ENCODE results near the gene RUBCNL. TPM values are rescaled to one million over a fixed set of nuclear protein-coding genes. Genes with fewer than 3 reads are reported as not detected.

RUBCNL gene
- total and polyA plus RNA-seq, 7 donors = 1.4 to 26.9 (median 2.9) TPM

DNA sequence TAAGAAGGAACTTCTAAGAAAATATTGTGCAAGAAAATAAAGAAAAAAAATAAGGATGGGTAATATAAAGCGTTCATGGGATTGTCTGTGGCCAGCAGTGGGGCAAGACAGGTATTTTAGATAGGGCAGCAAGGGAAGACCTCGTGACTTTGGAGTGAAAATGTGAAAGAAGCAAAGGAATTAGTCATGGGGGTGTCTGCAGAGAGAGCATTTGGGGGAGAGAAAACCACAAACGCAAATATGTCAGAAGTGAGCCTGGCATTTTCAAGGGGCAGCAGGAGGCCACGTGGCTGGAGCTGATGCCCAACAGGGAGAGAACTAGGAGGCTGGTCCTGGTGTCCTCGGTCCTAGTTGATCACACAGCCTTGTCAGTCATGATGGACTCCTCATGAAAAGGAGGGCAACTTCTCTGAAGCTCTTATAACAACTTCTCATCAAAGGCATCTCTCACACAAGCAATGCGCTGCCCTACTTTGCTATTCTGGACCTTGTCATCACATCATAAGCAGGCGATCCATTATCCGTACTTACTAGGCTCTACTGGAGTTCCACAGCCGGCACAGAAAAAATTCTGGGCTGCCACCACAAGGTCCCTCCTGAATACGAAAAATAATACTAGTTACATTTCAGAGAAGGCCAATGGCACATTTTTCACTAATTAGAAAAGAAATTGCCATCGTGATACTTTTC is 31.0 kb downstream of the RUBCNL start:
- no peak for DNase-seq
- WGBS, 2 donors = 93 to 95% methylated on average over 11 of the region's 11 CpGs

DNA sequence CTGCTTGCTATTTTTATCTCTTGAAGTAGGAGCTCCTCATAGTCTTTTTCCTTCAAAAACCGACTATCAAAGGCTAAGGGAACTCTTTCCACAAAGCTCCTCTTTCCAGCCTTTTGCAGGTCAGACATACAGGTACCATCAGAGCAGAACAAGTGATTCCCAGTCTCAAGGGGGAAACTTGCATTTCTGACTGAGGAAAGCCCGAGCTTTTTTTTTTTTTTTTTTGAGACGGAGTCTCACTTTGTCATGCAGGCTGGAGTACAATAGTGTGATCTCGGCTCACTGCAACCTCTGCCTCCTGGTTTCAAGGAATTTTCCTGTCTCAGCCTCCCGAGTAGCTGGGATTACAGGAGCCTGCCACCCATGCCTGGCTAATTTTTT is 32.0 kb downstream of the RUBCNL start:
- no peak overlapping the region for H3K4me3 ChIP-seq
- TF ChIP-seq, protein P1, sequence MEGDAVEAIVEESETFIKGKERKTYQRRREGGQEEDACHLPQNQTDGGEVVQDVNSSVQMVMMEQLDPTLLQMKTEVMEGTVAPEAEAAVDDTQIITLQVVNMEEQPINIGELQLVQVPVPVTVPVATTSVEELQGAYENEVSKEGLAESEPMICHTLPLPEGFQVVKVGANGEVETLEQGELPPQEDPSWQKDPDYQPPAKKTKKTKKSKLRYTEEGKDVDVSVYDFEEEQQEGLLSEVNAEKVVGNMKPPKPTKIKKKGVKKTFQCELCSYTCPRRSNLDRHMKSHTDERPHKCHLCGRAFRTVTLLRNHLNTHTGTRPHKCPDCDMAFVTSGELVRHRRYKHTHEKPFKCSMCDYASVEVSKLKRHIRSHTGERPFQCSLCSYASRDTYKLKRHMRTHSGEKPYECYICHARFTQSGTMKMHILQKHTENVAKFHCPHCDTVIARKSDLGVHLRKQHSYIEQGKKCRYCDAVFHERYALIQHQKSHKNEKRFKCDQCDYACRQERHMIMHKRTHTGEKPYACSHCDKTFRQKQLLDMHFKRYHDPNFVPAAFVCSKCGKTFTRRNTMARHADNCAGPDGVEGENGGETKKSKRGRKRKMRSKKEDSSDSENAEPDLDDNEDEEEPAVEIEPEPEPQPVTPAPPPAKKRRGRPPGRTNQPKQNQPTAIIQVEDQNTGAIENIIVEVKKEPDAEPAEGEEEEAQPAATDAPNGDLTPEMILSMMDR (IDR thresholded peaks at IDR 0.05) = no peak
- TF ChIP-seq EP300 (IDR thresholded peaks at IDR 0.05) (no peak), POLR2AphosphoS5 (IDR thresholded peaks at IDR 0.05) (no peak), POLR2A (IDR thresholded peaks at IDR 0.05) (no peak)
- H3K36me3 ChIP-seq = no peaks in the 10 kb centered on the region
- no peak overlapping the region for H3K27ac ChIP-seq
- intact Hi-C loops (cut with DNase I) = no loop called here
- no peaks in the 10 kb centered on the region for H3K9me3 ChIP-seq
- H3K27me3 ChIP-seq = no peaks in the 10 kb centered on the region
- H3K4me1 ChIP-seq = no peaks in the 10 kb centered on the region
- 79 to 86% methylated on average over 5 of the region's 5 CpGs for WGBS, 2 donors
- DNase-seq = no peak

More for the DNA sequence above, 31.0 kb downstream of the RUBCNL start:
- no peaks in the 10 kb centered on the region for H3K4me1 ChIP-seq
- TF ChIP-seq POLR2A (IDR thresholded peaks at IDR 0.05) (no peak), POLR2AphosphoS5 (IDR thresholded peaks at IDR 0.05) (no peak), EP300 (IDR thresholded peaks at IDR 0.05) (no peak)
- TF ChIP-seq, protein P1 (IDR thresholded peaks at IDR 0.05) = no peak
- H3K4me3 ChIP-seq = no peak overlapping the region
- no peaks in the 10 kb centered on the region for H3K9me3 ChIP-seq
- no peaks in the 10 kb centered on the region for H3K36me3 ChIP-seq
- no peaks in the 10 kb centered on the region for H3K27me3 ChIP-seq
- intact Hi-C loops (cut with DNase I) = no loop called here
- no peak overlapping the region for H3K27ac ChIP-seq

DNA sequence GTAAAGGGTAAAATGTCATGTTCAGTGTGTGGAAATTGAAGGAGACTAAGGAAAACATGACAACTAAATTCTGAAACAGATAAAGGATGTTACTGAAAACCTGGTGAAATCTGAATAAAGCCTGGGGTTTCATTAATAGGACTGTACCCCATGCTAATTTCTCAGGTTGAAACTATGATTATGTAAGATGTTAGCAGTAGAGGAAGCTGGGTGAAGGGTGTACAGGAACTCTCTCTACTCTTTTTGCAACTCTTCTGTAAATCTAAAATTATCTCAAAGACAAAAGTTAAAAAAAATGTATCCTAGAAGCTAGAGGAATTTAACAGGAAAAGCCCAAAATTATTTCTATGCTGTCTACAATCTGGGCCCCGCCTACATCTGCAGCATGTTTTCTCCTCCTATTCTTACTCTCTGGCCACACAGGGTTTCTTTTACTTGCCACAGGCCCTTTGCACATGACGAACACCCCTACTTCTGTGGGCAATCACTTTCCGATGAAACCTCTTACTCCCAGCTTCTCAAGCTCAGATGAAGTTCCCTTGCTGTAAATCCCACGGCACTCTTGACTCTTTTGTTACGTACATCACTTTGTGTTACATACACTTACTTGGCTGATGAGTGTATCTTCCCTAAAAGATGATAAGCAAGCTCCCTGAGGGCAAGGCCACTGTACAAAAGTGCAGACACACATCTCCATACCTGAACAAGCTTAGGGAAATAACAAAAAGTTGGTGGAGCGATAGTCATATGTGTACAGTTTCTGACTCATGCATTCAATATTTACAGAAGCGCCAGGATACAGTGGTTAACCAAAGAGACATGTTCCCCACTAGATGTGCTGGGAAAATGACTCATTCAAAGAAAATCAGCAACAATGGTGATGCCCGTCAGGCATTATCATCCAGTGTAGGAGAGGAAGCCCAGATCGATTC is 32.6 kb downstream of the RUBCNL start:
- 76 to 77% methylated on average over 9 of the region's 9 CpGs for WGBS, 2 donors
- H3K9me3 ChIP-seq = no peaks in the 10 kb centered on the region
- TF ChIP-seq, protein P1 (IDR thresholded peaks at IDR 0.05) = no peak
- no peak for TF ChIP-seq POLR2AphosphoS5 (IDR thresholded peaks at IDR 0.05)
- TF ChIP-seq POLR2A (IDR thresholded peaks at IDR 0.05) = no peak
- no peak for TF ChIP-seq EP300 (IDR thresholded peaks at IDR 0.05)
- intact Hi-C loops (cut with DNase I) = no loop called here
- H3K4me1 ChIP-seq = no peaks in the 10 kb centered on the region
- no peak overlapping the region for H3K27ac ChIP-seq
- H3K4me3 ChIP-seq = no peak overlapping the region
- no peaks in the 10 kb centered on the region for H3K27me3 ChIP-seq
- no peak for DNase-seq
- H3K36me3 ChIP-seq = no peaks in the 10 kb centered on the region

DNA sequence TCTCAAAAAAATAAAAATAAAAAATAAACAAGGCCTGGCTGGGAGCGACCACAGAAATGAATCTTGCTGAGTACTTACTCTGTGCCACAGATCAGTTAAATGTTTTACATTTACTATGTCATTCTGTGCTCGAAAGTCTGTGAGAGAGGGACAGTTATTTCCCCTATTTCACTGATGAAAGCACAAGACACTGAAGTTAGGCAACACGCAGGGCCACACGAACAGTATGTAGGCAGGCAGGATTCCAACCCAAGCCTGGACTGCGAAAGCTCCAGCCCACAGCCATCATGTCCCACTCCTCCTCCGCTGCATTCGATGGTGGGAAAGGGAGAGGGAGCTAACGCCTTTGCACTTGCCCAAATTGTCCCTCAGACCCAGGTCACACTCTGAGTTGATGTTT is 34.2 kb downstream of the RUBCNL start:
- 88 to 93% methylated on average over 8 of the region's 8 CpGs for WGBS, 2 donors
- Histone ChIP-seq H3K27ac (no peak overlapping the region), H3K36me3 (no peaks in the 10 kb centered on the region), H3K4me3 (no peak overlapping the region), H3K27me3 (no peaks in the 10 kb centered on the region), H3K4me1 (no peaks in the 10 kb centered on the region), H3K9me3 (no peaks in the 10 kb centered on the region)
- TF ChIP-seq, protein P1 (IDR thresholded peaks at IDR 0.05) = no peak
- TF ChIP-seq EP300 (IDR thresholded peaks at IDR 0.05) (no peak), POLR2A (IDR thresholded peaks at IDR 0.05) (no peak), POLR2AphosphoS5 (IDR thresholded peaks at IDR 0.05) (no peak)
- intact Hi-C loops (cut with DNase I) = no loop called here
- no peak for DNase-seq
